SU-DHL-6 (cell line): ENCODE data around the gene DCDC1.

ENCODE experiments used
- H2AFZ ChIP-seq: fragments of 200-600 bp; sonication (generic); 2 replicates; pipeline ENCODE4 v1.6.1; 2014; ENCODE audit warnings: low read depth, mild to moderate bottlenecking, moderate library complexity, mixed read lengths, antibody characterized with exemption, low read length; ENCODE audit not compliant: severe bottlenecking
- H3F3A ChIP-seq: fragments of 200-600 bp; shearing (Covaris generic); 2 replicates; pipeline ENCODE4 v1.6.0; 2016; ENCODE audit warnings: antibody characterized with exemption, mild to moderate bottlenecking; ENCODE audit not compliant: insufficient read depth
- H3K27ac ChIP-seq: fragments of 200-600 bp; sonication (generic); 2 replicates; pipeline ENCODE4 v1.5.1; 2016; ENCODE audit warnings: low read depth, mild to moderate bottlenecking, low read length, moderate library complexity, mixed read lengths
- H3K27me3 ChIP-seq: fragments of 200-600 bp; sonication (generic), shearing (Covaris generic); 2 replicates; pipeline ENCODE4 v1.6.0; 2014; ENCODE audit warnings: mild to moderate bottlenecking, low read length
- H3K36me3 ChIP-seq: fragments of 200-600 bp; sonication (generic); 2 replicates; pipeline ENCODE4 v1.6.1; 2014; ENCODE audit warnings: mild to moderate bottlenecking, low read length, mixed read lengths
- H3K4me2 ChIP-seq: fragments of 300-600, 200-600 bp; shearing (Covaris generic), sonication (generic); 2 replicates; pipeline ENCODE4 v1.6.0; 2014; ENCODE audit warnings: low read length, low read depth, mild to moderate bottlenecking; ENCODE audit not compliant: poor library complexity, severe bottlenecking
- H3K4me3 ChIP-seq: fragments of 200-600 bp; sonication (generic); 2 replicates; pipeline ENCODE4 v1.5.1; 2014; ENCODE audit warnings: antibody characterized with exemption, low read length, mild to moderate bottlenecking, mixed read lengths; ENCODE audit not compliant: insufficient read depth, poor library complexity, severe bottlenecking
- H3K79me2 ChIP-seq: fragments of 200-600 bp; sonication (generic); 2 replicates; pipeline ENCODE4 v1.6.1; 2014; ENCODE audit warnings: mild to moderate bottlenecking, low read length, moderate library complexity; ENCODE audit not compliant: insufficient read depth
- H3K9ac ChIP-seq: fragments of 200-600 bp; sonication (generic); 2 replicates; pipeline ENCODE4 v1.7.0; 2014; ENCODE audit warnings: mild to moderate bottlenecking, low read length
- H3K9me2 ChIP-seq: fragments of 200-600 bp; sonication (generic); replicated peaks from 2 replicates; pipeline ENCODE4 v1.6.1; 2014; ENCODE audit warnings: low read length; ENCODE audit not compliant: insufficient read depth
- H3K9me3 ChIP-seq: fragments of 200-600 bp; sonication (generic); 2 replicates; pipeline ENCODE4 v1.6.1; 2014; ENCODE audit warnings: low read length, mixed read lengths; ENCODE audit not compliant: insufficient read depth
- H4K20me1 ChIP-seq: fragments of 200-600 bp; sonication (generic); 2 replicates; pipeline ENCODE4 v1.6.1; 2014; ENCODE audit warnings: low read depth, mild to moderate bottlenecking, antibody characterized with exemption, low read length, moderate library complexity, mixed read lengths
- EZH2phosphoT487 ChIP-seq: fragments of 200-600 bp; sonication (generic), shearing (Covaris generic); conservative IDR thresholded peaks from 2 replicates; pipeline ENCODE4 v1.6.1; 2018; ENCODE audit warnings: mild to moderate bottlenecking, antibody characterized with exemption, low read length, moderate library complexity, mixed read lengths
- TF ChIP-seq, protein P1 (sequence below): fragments of 200-600 bp; sonication (generic); IDR thresholded peaks from one replicate; pipeline ENCODE4 v1.5.1; 2017; ENCODE audit warnings: antibody characterized with exemption, mild to moderate bottlenecking, low read length, moderate library complexity; ENCODE audit not compliant: insufficient read depth, poor library complexity, severe bottlenecking

Gene DCDC1

DNA sequence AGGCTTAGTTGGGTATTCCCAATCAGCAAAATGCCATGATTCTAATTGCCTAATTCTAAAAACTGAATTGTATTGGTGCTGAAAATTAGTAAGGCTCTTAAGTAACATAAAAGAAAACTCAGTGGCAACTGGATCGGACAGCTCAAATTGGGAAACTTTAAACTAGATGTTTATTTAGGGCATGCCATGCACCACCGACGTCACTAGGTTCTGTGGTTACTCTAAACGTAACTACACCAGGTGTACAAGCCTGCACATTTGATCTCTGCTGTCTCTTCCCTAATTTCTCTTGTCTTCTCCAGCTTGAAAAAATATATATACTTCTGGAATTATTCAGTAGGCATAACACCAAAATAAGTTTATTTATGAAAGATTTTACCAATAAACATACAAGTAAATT lies 378.2 kb downstream of the DCDC1 start:
- no peak overlapping the region for H3K4me3 ChIP-seq
- H3K4me2 ChIP-seq = no peak overlapping the region
- no peaks in the 10 kb centered on the region for H3F3A ChIP-seq
- H3K27ac ChIP-seq = no peak overlapping the region
- no peaks in the 10 kb centered on the region for H3K27me3 ChIP-seq
- no peak overlapping the region for H2AFZ ChIP-seq
- no peaks in the 10 kb centered on the region for H3K79me2 ChIP-seq
- H3K36me3 ChIP-seq = no peaks in the 10 kb centered on the region
- H3K9ac ChIP-seq = no peak overlapping the region
- no peaks in the 10 kb centered on the region for H3K9me2 ChIP-seq
- H3K9me3 ChIP-seq = no peaks in the 10 kb centered on the region
- H4K20me1 ChIP-seq = no peaks in the 10 kb centered on the region
- no peak for TF ChIP-seq EZH2phosphoT487
- TF ChIP-seq, protein P1, sequence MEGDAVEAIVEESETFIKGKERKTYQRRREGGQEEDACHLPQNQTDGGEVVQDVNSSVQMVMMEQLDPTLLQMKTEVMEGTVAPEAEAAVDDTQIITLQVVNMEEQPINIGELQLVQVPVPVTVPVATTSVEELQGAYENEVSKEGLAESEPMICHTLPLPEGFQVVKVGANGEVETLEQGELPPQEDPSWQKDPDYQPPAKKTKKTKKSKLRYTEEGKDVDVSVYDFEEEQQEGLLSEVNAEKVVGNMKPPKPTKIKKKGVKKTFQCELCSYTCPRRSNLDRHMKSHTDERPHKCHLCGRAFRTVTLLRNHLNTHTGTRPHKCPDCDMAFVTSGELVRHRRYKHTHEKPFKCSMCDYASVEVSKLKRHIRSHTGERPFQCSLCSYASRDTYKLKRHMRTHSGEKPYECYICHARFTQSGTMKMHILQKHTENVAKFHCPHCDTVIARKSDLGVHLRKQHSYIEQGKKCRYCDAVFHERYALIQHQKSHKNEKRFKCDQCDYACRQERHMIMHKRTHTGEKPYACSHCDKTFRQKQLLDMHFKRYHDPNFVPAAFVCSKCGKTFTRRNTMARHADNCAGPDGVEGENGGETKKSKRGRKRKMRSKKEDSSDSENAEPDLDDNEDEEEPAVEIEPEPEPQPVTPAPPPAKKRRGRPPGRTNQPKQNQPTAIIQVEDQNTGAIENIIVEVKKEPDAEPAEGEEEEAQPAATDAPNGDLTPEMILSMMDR = no peak

DNA sequence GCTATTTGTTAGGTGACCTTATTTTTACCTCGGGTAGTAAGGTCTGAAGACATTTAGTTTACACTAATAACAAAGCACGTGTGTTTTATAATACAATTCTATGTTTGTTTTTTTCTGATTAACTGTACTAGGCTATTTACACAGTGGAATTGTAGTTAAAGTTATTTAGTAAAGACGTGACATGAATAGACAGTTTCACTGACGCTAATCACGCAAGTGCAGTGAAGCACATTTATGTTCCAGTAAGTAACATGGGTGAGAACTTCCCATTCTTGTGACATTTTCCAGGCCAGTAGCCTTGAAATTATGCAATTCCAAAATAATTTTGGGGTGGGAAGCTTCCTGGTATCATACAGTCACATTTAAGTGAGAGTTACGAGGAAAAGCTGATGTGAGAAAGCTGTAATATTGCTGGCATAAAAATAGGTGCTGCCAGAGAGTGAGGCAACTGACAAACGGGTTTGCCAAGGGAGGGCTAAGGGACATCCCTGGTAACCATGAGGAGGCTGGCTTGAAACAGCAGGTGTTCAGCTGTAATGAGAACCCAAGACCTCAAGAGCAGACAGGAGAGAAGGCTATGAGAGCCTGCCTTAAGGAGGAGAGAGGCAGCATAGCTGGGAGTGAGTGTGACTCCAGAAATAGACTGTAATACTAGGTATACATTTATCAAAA lies 378.8 kb downstream of the DCDC1 start:
- no peak overlapping the region for H2AFZ ChIP-seq
- H3K9me3 ChIP-seq = no peaks in the 10 kb centered on the region
- H3K27ac ChIP-seq = no peak overlapping the region
- H3K36me3 ChIP-seq = no peaks in the 10 kb centered on the region
- H3K9me2 ChIP-seq = no peaks in the 10 kb centered on the region
- H3K9ac ChIP-seq = no peak overlapping the region
- no peaks in the 10 kb centered on the region for H3K79me2 ChIP-seq
- TF ChIP-seq, protein P1 = no peak
- TF ChIP-seq EZH2phosphoT487 = no peak
- H3K4me3 ChIP-seq = no peak overlapping the region
- H3F3A ChIP-seq = no peaks in the 10 kb centered on the region
- no peaks in the 10 kb centered on the region for H4K20me1 ChIP-seq
- H3K27me3 ChIP-seq = no peaks in the 10 kb centered on the region
- H3K4me2 ChIP-seq = no peak overlapping the region

GRCh38 chr11:30987819-30988218 lies 381.7 kb downstream of the DCDC1 start:
- H3K4me3 ChIP-seq = no peak overlapping the region

More at GRCh38 chr11:30987819-30988218, 381.7 kb downstream of the DCDC1 start:
- no peaks in the 10 kb centered on the region for H3F3A ChIP-seq
- H3K27ac ChIP-seq = no peak overlapping the region
- no peaks in the 10 kb centered on the region for H3K9me3 ChIP-seq
- H3K9ac ChIP-seq = no peak overlapping the region
- no peaks in the 10 kb centered on the region for H4K20me1 ChIP-seq
- H3K27me3 ChIP-seq = no peaks in the 10 kb centered on the region
- no peaks in the 10 kb centered on the region for H3K9me2 ChIP-seq
- TF ChIP-seq EZH2phosphoT487 = no peak
- TF ChIP-seq, protein P1 = no peak
- H3K36me3 ChIP-seq = no peaks in the 10 kb centered on the region
- H2AFZ ChIP-seq = no peak overlapping the region
- no peaks in the 10 kb centered on the region for H3K79me2 ChIP-seq
- H3K4me2 ChIP-seq = no peak overlapping the region
